HG03135 (cell line): ENCODE measurements around the gene CCNT1.
"Not testable (repeated sequence)": the region's sequence is repeated elsewhere in the genome, so short reads cannot be mapped to it uniquely, and the experiment has no call there.

ENCODE experiments used
- ATAC-seq: cut with Tn5 transposase; IDR thresholded peaks from one replicate; pipeline ENCODE4 v1.9.1; 2021; ENCODE audit warnings: mild to moderate bottlenecking, moderate library complexity; ENCODE audit not compliant: unreplicated experiment

Gene CCNT1

DNA sequence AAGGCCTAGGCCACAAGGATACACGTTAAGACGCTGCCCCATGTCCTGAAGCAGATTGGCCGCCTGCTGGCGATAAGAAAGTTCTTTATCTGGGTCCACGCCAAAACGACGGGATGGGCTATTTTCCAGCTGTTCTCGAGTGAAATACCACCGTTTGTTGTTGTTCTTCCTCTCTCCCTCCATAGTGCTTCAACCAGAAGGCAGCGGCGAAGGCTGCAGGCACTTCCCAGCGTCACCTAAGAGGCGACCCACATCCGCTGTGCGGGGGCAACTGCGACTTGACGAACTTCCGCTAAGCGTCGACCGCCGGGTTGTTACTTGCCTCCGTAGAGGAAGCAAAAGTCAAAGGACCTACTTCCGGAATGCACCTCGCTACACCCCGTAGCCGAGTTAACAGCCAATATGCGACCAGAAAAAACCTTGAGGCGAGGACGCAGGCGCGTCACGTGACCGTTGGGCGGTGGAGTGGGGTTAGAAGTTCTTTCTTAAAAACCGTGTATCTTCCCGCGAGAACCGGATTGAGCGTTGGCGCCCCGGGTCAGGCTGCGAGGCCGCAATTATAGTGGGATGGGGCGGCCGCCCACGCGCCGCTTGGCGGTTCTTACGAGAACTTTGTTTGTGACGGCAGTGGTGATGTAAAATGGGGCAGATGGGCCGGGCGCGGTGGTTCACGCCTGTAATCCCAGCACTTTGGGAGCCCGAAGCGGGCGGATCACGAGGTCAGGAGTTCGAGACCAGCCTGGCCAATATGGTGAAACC lies at the start of gene CCNT1:
Gene CCNT1, minus strand, starts transcription at position 215 of the 759 bp plus-strand sequence. Its CDS starts 32 bp downstream, at position 183.
- ATAC-seq: peak; percentile 97

DNA sequence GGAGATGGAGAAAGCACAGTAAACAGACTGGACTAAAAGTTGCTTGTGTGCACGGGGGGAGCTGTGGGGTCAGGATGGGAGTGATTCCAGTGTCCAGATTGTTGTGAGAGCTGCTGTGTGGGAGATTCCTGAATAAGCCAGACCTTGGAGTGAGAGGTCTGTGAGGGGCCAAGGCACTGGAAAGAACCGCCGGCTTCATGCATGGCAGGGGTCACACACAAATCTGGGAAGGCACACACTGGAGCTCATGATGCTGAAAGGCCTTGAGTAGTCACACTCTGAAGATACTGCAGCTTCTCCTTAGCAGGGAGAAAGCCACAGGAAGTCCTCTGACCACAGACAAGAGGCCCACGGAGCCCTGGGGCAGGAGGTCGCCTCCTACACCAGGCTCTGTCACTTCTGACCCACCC lies 49.3 kb upstream of the CCNT1 start:
- no peak for ATAC-seq

DNA sequence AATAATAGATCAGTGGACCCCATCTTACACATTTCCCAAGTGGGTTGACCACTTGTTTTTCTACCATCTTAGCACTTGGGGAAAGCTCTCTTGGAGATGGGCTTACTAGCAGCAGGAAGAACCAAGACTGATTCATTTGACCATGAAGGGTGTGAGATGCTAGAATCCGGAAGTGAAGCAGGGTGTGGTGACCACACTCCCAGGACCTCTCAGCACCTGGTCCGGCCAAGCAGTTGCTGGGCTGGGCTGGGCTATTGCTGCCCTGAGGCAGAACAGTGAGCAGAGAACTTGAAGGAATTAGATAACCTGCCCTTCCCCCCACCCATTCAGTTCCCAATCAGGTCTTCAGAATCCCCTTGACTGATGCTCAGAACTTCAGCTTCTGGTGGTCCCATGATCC lies 48.0 kb upstream of the CCNT1 start:
- no peak for ATAC-seq

DNA sequence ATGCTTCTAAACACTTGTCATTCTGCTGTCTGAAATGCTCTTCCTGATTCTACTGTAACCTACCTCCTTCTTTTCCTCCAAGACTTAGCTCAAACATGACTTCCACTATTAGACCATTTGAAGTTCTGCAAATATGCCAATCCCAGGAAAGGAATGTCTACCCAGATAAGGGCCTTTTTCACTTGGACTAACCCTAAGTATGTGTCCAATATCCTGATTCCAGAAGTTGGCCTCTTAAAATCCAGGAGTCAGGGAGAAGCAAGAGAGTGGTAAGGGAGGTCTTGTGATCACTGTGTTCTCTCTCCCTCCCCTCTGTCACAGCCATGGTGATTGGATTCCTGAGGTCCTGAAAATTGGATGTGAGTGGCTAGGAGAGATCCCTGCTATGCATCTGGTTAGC lies 42.2 kb upstream of the CCNT1 start:
- no peak for ATAC-seq

DNA sequence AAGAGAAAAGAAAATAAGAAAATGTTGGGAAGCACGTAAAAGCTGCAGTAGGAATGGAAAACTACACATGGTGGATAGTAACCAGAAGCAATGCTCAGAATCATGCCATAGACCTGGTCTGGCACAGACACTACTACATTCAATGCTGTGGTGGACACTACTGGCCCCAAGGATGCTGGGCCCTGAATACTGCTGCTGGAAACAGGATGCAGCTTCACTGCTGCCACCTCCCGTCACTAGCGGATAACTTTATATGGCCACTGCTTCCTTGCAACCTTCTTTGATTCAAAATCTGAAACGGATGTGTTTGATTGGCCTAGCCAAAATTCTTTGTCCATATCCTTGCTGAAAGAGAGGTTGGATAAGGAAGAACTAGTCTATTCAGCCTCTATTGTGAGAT lies 41.7 kb upstream of the CCNT1 start:
- ATAC-seq: no peak

DNA sequence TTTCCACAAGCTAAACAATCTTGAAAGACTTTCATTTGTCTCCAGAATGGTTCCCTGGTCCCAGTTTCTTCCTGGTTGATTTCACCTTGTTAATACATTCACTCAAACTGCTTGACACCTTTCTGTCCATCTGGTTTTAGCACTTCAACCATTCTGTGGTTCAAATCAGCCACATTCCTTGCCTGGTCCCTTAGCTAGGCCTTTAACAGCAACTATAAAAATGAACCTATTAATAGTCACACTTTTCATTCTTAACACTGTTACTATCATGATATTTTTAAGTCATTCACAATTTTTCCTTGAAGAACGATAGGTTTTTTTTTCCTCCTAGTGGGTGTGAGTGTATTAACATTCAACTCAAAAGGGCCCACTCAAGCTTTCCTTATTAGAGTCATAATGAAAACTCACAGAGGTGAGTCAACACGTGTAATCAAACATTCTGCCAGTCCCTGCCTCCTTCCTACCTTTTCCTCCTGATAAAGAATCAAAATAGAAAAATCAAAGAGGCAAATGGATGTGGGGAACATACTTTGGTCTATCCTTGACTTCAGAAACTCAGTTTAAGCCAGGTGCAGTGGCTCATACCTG lies 34.4 kb upstream of the CCNT1 start:
- ATAC-seq: no peak

DNA sequence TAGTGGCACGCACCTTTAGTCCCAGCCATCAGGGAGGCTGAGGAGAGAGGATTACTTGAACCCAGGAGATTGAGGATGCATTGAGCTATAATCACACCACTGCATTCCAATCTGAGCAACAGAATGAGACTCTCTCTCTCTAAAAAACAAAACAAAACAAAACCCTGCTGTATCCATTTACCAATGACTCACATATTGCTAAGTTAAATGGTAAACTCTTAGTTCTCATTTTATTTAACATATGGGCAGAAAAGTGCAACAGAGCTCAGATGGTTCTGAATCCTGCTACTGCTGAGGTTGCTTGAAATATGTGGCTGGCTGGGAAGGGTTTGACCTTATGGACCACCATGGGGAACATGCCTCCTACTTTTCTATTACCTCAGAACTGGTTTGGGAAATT lies 33.7 kb upstream of the CCNT1 start:
- ATAC-seq: no peak

DNA sequence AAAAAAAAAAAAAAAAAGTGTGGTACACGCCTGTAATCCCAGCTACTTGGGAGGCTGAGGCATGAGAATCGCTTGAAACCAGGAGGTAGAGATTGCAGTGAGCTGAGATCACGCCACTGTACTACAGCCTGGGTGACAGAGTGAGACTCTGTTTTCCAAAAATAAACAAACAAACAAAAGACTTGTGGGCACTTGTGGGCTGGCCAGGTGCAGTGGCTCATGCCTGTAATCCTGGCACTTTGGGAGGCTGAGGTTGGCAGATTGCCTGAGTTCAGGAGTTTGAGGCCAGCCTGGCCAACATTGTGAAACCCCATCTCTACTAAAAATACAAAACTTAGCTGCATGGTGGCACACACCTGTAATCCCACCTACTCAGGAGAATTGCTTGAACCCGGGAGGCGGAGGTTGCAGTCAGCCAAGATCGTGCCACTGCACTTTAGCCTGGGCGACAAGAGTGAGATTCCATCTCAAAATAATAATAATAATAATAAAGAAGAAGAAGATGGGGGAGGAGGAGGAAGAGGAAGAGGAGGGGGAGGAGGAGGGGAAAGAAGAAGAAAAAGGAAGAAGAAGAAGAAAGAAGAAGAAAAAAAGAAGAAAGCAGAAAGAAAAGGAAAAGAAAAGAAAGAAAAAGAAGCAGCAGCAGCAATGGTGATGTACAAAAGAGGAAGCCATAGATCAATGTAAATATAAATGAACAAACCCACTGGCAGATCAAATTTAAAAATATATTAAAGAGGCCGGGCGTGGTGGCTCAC lies 27.9 kb upstream of the CCNT1 start:
- ATAC-seq: no peak

DNA sequence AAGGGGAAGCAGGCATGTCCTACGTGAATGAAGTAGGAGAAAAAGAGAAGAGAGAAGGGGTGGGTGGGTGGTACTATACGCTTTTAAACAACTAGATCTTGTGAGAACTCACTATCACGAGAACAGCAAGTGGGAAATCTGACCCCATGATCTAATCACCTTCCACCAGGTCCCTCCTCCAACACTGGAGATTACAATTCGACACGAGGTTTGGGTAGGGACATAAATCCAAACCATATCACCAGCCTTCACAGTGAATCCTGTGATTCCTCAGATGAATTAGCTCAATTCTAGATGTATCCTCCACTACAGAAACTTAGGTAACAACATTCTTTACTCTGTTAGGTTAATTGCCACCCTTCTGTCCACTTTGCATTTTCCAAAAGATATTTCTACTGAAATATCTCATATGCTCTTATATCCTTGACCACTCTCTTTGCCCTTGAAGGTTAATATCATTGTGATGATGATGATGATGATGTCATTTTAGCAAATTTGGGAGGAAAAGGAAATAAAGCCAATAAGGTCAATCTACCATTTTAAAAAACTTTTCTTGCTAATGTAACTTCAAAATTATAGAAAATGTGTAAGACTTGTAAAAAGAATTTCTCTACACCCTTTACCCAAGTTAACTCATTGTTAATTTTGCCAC lies 23.2 kb upstream of the CCNT1 start:
- no peak for ATAC-seq

DNA sequence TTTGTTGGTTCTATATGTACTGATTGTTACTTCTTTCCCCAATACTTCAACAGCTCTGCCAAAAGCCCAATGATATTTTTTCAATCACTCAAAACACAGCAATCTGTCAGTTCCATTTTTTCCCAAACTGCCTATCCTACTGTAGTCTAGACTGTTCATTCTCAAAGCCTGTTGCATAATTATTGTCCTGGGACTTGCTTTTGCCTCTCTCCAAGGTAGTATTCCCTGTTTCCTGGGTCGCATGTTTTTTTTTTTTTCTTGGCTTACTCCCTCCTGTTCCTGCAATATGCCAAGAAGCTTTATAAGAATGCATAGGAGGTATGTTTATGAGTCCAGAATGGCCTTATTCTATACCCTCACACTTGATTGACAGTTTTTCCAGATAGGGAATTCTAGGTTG lies 19.9 kb upstream of the CCNT1 start:
- no peak for ATAC-seq

DNA sequence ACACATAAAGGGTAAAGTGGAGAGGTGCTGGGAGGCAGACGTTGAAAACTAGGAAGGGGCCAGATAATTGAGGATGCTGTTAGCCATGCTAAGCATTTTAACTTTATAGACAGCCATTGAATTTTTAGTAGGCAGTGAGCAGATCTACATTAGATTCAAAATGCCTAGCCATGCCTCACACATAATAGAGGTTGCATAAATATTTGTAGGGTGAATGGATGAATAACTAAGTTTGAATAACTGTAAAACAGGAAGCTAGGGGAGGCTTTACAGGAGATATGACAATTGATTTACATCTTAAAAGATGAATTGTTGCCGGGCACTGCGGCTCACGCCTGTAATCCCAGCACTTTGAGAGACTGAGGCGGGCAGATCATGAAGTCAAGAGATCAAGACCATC lies 12.3 kb upstream of the CCNT1 start:
- no peak for ATAC-seq

DNA sequence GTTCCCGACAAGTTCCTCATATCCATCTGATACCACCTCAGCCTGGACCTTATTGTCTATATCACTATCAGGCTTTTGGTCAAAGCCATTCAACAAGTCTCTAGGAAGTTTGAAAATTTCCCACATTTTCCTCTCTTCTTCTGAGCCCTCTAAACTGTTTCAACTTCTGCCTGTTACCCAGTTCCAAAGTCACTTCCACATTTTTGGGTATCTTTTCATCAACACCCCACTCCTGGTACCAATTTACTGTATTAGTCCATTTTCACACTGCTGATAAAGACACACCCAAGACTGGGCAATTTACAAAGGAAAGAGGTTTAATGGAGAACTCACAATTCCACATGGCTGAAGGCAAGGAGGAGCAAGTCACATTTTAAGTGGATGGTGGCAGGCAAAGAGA lies 4.2 kb upstream of the CCNT1 start:
- ATAC-seq: not testable (repeated sequence)

DNA sequence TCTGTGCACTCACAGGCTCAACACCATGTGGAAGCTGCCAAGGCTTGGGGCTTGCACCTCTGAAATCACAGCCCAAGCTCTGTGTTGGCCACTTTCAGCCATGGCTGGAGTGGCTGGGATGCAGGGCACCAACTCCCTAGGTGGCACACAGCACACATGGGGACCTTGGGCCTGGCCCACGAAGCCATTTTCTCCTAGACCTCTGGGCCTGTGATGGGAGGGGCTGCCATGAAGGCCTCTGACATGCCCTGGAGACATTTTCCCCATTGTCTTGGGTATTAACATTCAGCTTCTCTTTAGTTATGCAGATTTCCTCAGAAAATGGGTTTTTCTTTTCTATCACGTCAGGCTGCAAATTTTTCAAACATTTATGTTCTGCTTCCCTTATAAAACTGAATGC lies 3.7 kb upstream of the CCNT1 start:
- ATAC-seq: not testable (repeated sequence)

DNA sequence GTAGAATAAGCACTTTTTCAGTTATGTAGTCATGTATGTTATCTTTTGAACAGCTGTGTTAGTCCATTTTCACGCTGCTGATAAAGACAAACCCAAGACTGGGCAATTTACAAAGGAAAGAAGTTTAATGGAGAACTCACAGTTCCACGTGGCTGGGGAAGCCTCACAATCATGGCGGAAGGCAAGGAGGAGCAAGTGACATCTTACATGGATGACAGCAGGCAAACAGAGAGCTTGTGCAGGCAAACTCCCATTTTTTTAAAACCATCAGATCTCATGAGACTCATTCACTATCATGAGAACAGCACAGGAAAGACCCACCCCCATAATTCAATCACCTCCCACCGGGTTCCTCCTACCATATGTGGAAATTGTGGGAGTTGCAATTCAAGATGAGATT lies 2.5 kb upstream of the CCNT1 start:
- not testable (repeated sequence) for ATAC-seq

DNA sequence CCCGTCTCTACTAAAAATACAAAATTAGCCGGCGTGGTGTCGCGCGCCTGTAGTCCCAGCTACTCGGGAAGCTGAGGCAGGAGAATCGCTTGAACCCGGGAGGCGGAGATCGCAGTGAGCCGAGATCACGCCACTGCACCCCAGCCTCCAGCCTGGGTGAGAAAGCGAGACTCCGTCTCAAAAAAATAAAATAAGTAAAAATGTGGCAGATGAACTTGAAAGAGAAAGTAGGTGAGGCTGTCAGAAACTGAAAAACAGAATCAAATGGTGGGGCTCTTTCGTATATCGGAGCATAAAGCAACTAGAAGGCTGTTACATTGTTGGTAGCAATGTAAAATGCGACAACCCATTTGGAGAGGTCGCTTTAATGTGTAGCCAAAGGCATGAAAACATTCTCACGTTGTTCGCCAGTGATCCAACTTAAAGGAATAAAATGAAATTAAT lies 767 bp upstream of the CCNT1 start:
- ATAC-seq: peak; percentile 1

DNA sequence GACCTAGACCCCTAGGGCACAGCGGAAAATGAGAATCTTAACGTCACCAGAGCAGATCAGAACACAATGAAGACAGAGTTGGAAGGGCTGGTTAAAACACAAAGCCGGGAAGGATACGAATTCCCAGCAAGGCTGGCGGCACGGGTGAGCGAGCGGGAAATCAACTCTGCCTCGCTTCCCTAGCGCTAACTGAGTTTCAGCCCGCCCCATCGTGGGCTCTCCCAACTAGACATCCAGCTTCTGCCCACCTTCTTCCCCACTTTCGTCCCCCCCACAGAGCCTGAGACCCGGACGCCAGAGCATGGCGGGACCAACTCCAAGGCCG lies 377 bp downstream of the CCNT1 start:
- peak; percentile 24 for ATAC-seq

DNA sequence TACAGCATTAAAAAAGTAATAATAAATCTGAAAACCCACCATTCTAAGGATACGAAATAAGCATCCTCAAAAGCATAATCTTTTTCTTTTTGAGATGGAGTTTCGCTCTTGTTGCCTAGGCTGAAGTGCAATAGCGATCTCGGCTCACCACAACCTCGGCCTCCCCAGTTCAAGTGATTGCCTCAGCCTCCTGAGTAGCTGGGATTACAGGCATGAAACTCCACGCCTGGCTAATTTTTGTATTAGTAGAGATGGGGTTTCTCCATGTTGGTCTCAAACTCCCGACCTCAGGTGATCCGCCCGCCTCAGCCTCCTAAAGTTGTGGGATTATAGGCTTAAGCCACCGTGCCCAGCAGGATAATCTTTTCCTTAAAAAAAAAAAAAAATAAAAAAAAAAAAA lies 4.3 kb downstream of the CCNT1 start:
- no peak for ATAC-seq

DNA sequence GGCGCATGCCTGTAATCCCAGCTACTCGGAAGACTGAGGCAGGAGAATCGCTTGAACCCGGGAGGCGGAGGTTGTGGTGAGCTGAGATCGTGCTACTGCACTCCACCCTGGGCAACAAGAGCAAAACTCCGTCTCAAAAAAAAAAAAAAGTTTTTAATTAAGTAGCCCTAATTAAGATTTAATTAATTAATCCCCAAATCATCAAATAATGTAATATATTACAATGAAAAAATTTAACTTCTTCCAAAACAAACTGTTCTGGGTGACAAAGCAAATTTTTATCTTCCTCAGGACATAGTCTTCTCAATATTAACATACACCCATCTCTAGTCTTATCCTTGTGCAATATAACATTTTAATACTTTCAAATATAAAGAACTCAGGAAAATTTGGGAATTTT lies 17.7 kb downstream of the CCNT1 start:
- not testable (repeated sequence) for ATAC-seq

DNA sequence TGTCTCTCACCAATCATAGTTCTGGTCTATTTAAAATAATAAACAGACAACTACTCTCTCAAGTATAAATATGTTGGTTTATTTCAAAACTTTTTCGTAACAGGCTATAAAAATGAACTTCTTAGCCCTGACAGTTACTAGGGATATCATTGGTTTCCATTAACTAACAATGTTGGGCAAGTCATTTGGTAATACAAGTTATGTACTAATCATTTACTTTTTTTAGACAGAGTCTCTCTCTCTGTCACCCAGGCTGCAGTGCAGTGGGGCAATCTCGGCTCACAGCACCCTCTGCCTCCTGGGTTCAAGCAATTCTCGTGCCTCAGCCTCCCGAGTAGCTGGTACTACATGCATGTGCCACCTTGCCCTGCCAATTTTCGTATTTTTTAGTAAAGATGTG lies 19.9 kb downstream of the CCNT1 start:
- no peak for ATAC-seq

DNA sequence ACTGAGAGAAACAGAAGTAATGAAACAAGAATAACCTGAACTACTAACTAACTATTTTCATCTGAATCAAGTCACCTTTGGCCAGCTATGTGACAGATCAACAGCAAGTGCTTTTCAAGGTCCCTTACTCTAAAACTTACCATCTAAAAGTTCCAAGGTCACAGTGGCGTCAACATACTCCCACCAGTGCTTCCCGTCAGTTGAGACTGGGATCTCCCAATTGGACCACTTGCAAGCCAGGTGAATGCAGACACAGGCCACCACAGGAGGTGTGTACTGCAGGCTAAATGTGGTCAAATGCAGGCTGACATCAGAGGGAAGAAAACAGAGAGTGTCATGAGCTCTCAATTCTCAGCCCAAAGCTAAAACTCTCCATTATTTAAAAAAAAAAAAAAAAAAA lies 20.6 kb downstream of the CCNT1 start:
- ATAC-seq: no peak

DNA sequence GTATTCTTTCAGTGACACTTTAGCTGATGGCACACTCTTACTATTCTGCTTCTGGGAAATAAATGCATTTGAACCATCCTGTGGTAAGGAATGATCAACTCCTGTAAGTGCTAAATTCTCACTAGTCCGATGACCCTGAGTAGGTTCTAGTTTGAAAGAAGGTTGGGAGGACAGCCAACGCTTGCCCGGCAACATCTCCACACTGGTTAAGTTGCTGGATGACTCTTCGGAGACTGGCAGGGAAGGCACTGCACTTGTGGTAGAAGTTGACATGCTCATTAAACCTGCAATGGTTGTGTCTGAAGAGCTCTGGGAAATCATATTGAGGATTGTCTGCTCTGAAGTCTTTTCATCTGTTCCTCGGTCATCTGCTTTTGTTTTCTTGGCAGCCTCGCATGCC lies 22.5 kb downstream of the CCNT1 start:
- ATAC-seq: no peak

DNA sequence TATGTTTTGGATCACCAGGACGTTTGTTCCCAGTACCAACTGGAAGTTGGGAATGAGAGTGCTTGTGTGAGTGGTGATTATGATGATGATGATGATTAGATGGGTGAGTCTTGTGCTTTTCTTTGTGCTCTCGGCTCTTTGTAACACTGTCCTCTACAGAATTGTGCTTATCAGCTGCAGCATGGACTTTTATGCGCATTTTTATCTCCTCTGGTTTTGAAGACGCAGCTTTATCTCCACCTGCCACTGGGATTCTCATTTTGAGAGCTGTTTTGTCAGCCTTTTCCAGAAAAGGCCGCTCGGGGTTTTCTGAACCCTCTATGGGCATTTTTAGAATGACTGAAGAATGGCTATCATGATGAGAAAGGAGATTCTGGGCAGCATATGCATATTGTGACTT lies 22.9 kb downstream of the CCNT1 start:
- no peak for ATAC-seq
